ENCODE results near the gene UGT1A6. TPM values are rescaled to one million over a fixed set of nuclear protein-coding genes. Genes with fewer than 3 reads are reported as not detected.

The UGT1A6 gene
- total RNA-seq, 1 experiment from 2014 or later, result 549 TPM

- peaks cover 62% of the 10 kb centered on the region for H3K36me3 ChIP-seq (ENCODE audit: low read depth)
- H3K79me2 ChIP-seq (ENCODE audit: low read depth), result peaks cover 72% of the 10 kb centered on the region
- no peak overlapping the region for H3K27ac ChIP-seq
- peaks cover 80% of the 10 kb centered on the region for H4K20me1 ChIP-seq (ENCODE audit: insufficient read depth)
- intact Hi-C loops (cut with micrococcal nuclease; ENCODE audit: unreplicated experiment), result no loop called here
- H3K9me2 ChIP-seq (ENCODE audit: insufficient read depth), result no peaks in the 10 kb centered on the region
- DNase-seq, result no peak
- H3K4me3 ChIP-seq, result no peak overlapping the region
- H3K9me3 ChIP-seq (ENCODE audit: insufficient read depth, low read depth), result no peaks in the 10 kb centered on the region
- TF ChIP-seq EZH2 (IDR thresholded peaks at IDR 0.05; ENCODE audit: low read depth) (no peak), CTCF (conservative IDR thresholded peaks at IDR 0.05) (no peak)
- peaks cover 11% of the 10 kb centered on the region; the same call in 1 of the 2 replicates for H3K4me1 ChIP-seq (replicated peaks; ENCODE audit: insufficient read depth)
- CTCF ChIA-PET, result no interaction called here
- POLR2A ChIA-PET (ENCODE audit: unreplicated experiment), result no interaction called here
- BruUV-seq (replicated peaks), result no TSS peak
- no peaks in the 10 kb centered on the region for H3K27me3 ChIP-seq (ENCODE audit: insufficient read depth, low read depth)
- no peak overlapping the region for H2AFZ ChIP-seq
- H3K4me2 ChIP-seq, result no peak overlapping the region
- peaks cover 76% of the 10 kb centered on the region for H3F3A ChIP-seq (ENCODE audit: insufficient read depth, low read depth)
Measured at GRCh38 chr2:233764264-233764663, 71.6 kb downstream of the UGT1A6 start.

- intact Hi-C loops (cut with micrococcal nuclease; ENCODE audit: unreplicated experiment), result no loop called here
- H4K20me1 ChIP-seq (ENCODE audit: insufficient read depth), result peaks cover 77% of the 10 kb centered on the region
- ChIA-PET POLR2A (ENCODE audit: unreplicated experiment) (no interaction called here), CTCF (no interaction called here)
- peaks cover 67% of the 10 kb centered on the region for H3K36me3 ChIP-seq (ENCODE audit: low read depth)
- H3K9me2 ChIP-seq (ENCODE audit: insufficient read depth), result no peaks in the 10 kb centered on the region
- H3K4me2 ChIP-seq, result no peak overlapping the region
- peaks cover 11% of the 10 kb centered on the region; the same call in 1 of the 2 replicates for H3K4me1 ChIP-seq (replicated peaks; ENCODE audit: insufficient read depth)
- no TSS peak for BruUV-seq (replicated peaks)
- H3K9me3 ChIP-seq (ENCODE audit: insufficient read depth, low read depth), result no peaks in the 10 kb centered on the region
- peaks cover 69% of the 10 kb centered on the region for H3K79me2 ChIP-seq (ENCODE audit: low read depth)
- no peaks in the 10 kb centered on the region for H3K27me3 ChIP-seq (ENCODE audit: insufficient read depth, low read depth)
- TF ChIP-seq CTCF (conservative IDR thresholded peaks at IDR 0.05), result no peak
- no peak for TF ChIP-seq EZH2 (IDR thresholded peaks at IDR 0.05; ENCODE audit: low read depth)
- no peak overlapping the region for H3K27ac ChIP-seq
- no peak overlapping the region for H2AFZ ChIP-seq
- peaks cover 78% of the 10 kb centered on the region for H3F3A ChIP-seq (ENCODE audit: insufficient read depth, low read depth)
- no peak for DNase-seq
- H3K4me3 ChIP-seq, result no peak overlapping the region
Measured at GRCh38 chr2:233764761-233765160, 72.1 kb downstream of the UGT1A6 start.

GRCh38 chr2:233766416-233766815 lies 73.7 kb downstream of the UGT1A6 start:
- Histone ChIP-seq H4K20me1 (ENCODE audit: insufficient read depth) (peaks cover 66% of the 10 kb centered on the region), H3K4me1 (replicated peaks; ENCODE audit: insufficient read depth) (peaks cover 11% of the 10 kb centered on the region; the same call in 1 of the 2 replicates), H3K9me3 (ENCODE audit: insufficient read depth, low read depth) (no peaks in the 10 kb centered on the region), H2AFZ (no peak overlapping the region), H3K9me2 (ENCODE audit: insufficient read depth) (no peaks in the 10 kb centered on the region), H3K36me3 (ENCODE audit: low read depth) (peaks cover 75% of the 10 kb centered on the region), H3K27ac (no peak overlapping the region), H3F3A (ENCODE audit: insufficient read depth, low read depth) (peaks cover 80% of the 10 kb centered on the region), H3K4me2 (no peak overlapping the region), H3K79me2 (ENCODE audit: low read depth) (peaks cover 53% of the 10 kb centered on the region), H3K4me3 (no peak overlapping the region), H3K27me3 (ENCODE audit: insufficient read depth, low read depth) (no peaks in the 10 kb centered on the region)
- ChIA-PET POLR2A (ENCODE audit: unreplicated experiment) (no interaction called here), CTCF (no interaction called here)
- intact Hi-C loops (cut with micrococcal nuclease; ENCODE audit: unreplicated experiment), result no loop called here
- BruUV-seq (replicated peaks), result no TSS peak
- DNase-seq, result no peak
- TF ChIP-seq CTCF (conservative IDR thresholded peaks at IDR 0.05), result no peak
